HepG2 (cell line): ENCODE results near the gene PTPN14. TPM values are rescaled to one million over a fixed set of nuclear protein-coding genes. Genes with fewer than 3 reads are reported as not detected.
A peak's percentile ranks its signal among the peaks of the same experiment; 100 is the strongest.

Source experiments
- AGO1 ChIP-seq: fragments of 200-400 bp; formaldehyde crosslinking; IDR thresholded peaks from 2 replicates; pipeline ENCODE4 v1.6.1; 2017; ENCODE audit warnings: mild to moderate bottlenecking, low read depth, low read length, moderate library complexity; ENCODE audit not compliant: poor library complexity, severe bottlenecking
- ATM ChIP-seq: fragments of 450-650 bp; IDR thresholded peaks from 2 replicates; pipeline ENCODE4 v1.7.1; 2017; ENCODE audit warnings: mild to moderate bottlenecking, borderline replicate concordance
- CREM ChIP-seq, 2 experiments: sonication (generic) in 1 of 2; formaldehyde crosslinking in 1 of 2; IDR thresholded peaks; 2 replicates each; pipeline versions ENCODE4 v1.4.0 to v1.6.1; 2016 to 2020; ENCODE audit warnings: antibody characterized with exemption in 1 of 2, mild to moderate bottlenecking in 1 of 2, missing genetic modification reagents in 1 of 2
- FOXA1 ChIP-seq, 2 experiments: fragments of 450-650 bp in 1 of 2; sonication (generic) in 1 of 2; formaldehyde crosslinking in 1 of 2; IDR thresholded peaks; 2 replicates each; pipeline versions ENCODE4 v1.4.0 to v1.6.1; 2016 to 2020; ENCODE audit warnings: missing genetic modification reagents in 1 of 2
- FOXP1 ChIP-seq, 2 experiments: fragments of 450-650 bp in 1 of 2; IDR thresholded peaks; 2 replicates each; pipeline ENCODE4 v1.6.1; 2017 to 2018; ENCODE audit warnings: antibody characterized with exemption in 1 of 2
- HDAC6 ChIP-seq: fragments of 200-600 bp; sonication (generic); IDR thresholded peaks from 2 replicates; pipeline ENCODE4 v1.7.0; 2017; ENCODE audit warnings: mild to moderate bottlenecking, antibody characterized with exemption, low read length, low read depth
- HOXA5 ChIP-seq: sonication (generic); formaldehyde crosslinking; IDR thresholded peaks from 2 replicates; pipeline ENCODE4 v1.4.0; 2020; ENCODE audit warnings: missing genetic modification reagents
- HOXA7 ChIP-seq: sonication (generic); formaldehyde crosslinking; IDR thresholded peaks from 2 replicates; pipeline ENCODE4 v1.8.1; 2022; ENCODE audit warnings: mild to moderate bottlenecking, missing genetic modification reagents, moderate library complexity
- MXD4 ChIP-seq: IDR thresholded peaks from 2 replicates; pipeline ENCODE4 v1.6.1; 2016; ENCODE audit warnings: mild to moderate bottlenecking, missing biosample characterization, missing genetic modification reagents
- PHF21A ChIP-seq: sonication (generic); formaldehyde crosslinking; IDR thresholded peaks from 2 replicates; pipeline ENCODE4 v1.5.0; 2020; ENCODE audit warnings: mild to moderate bottlenecking, missing genetic modification reagents
- POLR2G ChIP-seq: fragments of 200-400 bp; formaldehyde crosslinking; IDR thresholded peaks from 2 replicates; pipeline ENCODE4 v1.6.1; 2018; ENCODE audit warnings: mild to moderate bottlenecking, low read depth, low read length, moderate library complexity
- SMAD1 ChIP-seq: sonication (generic); formaldehyde crosslinking; IDR thresholded peaks from 2 replicates; pipeline ENCODE4 v1.4.0; 2020; ENCODE audit warnings: missing genetic modification reagents, low read depth, mild to moderate bottlenecking, borderline replicate concordance
- STAG1 ChIP-seq: sonication (generic); formaldehyde crosslinking; IDR thresholded peaks from 2 replicates; pipeline ENCODE4 v1.4.0; 2020; ENCODE audit warnings: missing genetic modification reagents
- TFAP4 ChIP-seq: sonication (generic); IDR thresholded peaks from 2 replicates; pipeline ENCODE4 v1.6.1; 2016; ENCODE audit warnings: low read depth, borderline replicate concordance
- THYN1 ChIP-seq: sonication (generic); formaldehyde crosslinking; IDR thresholded peaks from 2 replicates; pipeline ENCODE4 v1.8.1; 2023; ENCODE audit warnings: low read depth, mild to moderate bottlenecking, moderate library complexity, missing genetic modification reagents, borderline replicate concordance
- ZBTB20 ChIP-seq: sonication (generic); formaldehyde crosslinking; IDR thresholded peaks from 2 replicates; pipeline ENCODE4 v1.8.1; 2023; ENCODE audit warnings: missing genetic modification reagents, low read depth, mild to moderate bottlenecking, borderline replicate concordance
- ZBTB26 ChIP-seq: IDR thresholded peaks from 2 replicates; pipeline ENCODE4 v1.6.1; 2016; ENCODE audit warnings: missing compliant biosample characterization, missing genetic modification reagents, borderline replicate concordance
- ZBTB3 ChIP-seq: sonication (generic); formaldehyde crosslinking; IDR thresholded peaks from 2 replicates; pipeline ENCODE4 v1.4.0; 2020; ENCODE audit warnings: low read depth, mild to moderate bottlenecking, moderate library complexity, missing genetic modification reagents, borderline replicate concordance
- ZBTB33 ChIP-seq: sonication (generic); formaldehyde crosslinking; IDR thresholded peaks from 2 replicates; pipeline ENCODE4 v1.4.0; 2020; ENCODE audit warnings: missing genetic modification reagents
- ZFP41 ChIP-seq: sonication (generic); formaldehyde crosslinking; IDR thresholded peaks from 2 replicates; pipeline ENCODE4 v1.4.0; 2020; ENCODE audit warnings: mild to moderate bottlenecking, missing genetic modification reagents, borderline replicate concordance
- ZMYM3 ChIP-seq: sonication (generic); formaldehyde crosslinking; IDR thresholded peaks from 2 replicates; pipeline ENCODE4 v1.5.1; 2020; ENCODE audit warnings: mild to moderate bottlenecking, missing genetic modification reagents
- ZNF225 ChIP-seq: sonication (generic); formaldehyde crosslinking; IDR thresholded peaks from 2 replicates; pipeline ENCODE4 v1.4.0; 2020; ENCODE audit warnings: mild to moderate bottlenecking, missing genetic modification reagents
- ZNF34 ChIP-seq: sonication (generic); formaldehyde crosslinking; IDR thresholded peaks from 2 replicates; pipeline ENCODE4 v1.4.0; 2020; ENCODE audit warnings: mild to moderate bottlenecking, missing genetic modification reagents, borderline replicate concordance
- ZNF432 ChIP-seq: sonication (generic); formaldehyde crosslinking; IDR thresholded peaks from 2 replicates; pipeline ENCODE4 v1.5.0; 2020; ENCODE audit warnings: missing genetic modification reagents, mild to moderate bottlenecking, borderline replicate concordance
- ZNF549 ChIP-seq: sonication (generic); formaldehyde crosslinking; IDR thresholded peaks from 2 replicates; pipeline ENCODE4 v1.5.0; 2020; ENCODE audit warnings: missing genetic modification reagents
- ZNF552 ChIP-seq: sonication (generic); formaldehyde crosslinking; IDR thresholded peaks from 2 replicates; pipeline ENCODE4 v1.9.0; 2022; ENCODE audit warnings: missing genetic modification reagents, mild to moderate bottlenecking, borderline replicate concordance
- ZNF766 ChIP-seq: sonication (generic); formaldehyde crosslinking; IDR thresholded peaks from 2 replicates; pipeline ENCODE4 v1.5.0; 2020; ENCODE audit warnings: missing genetic modification reagents, borderline replicate concordance
- ZNF879 ChIP-seq: sonication (generic); formaldehyde crosslinking; IDR thresholded peaks from 2 replicates; pipeline ENCODE4 v1.8.1; 2023; ENCODE audit warnings: missing genetic modification reagents
- polyA plus RNA-seq, 8 experiments: library from polyadenylated mRNA; depleted of rRNA in 3 of 8; stranded (reverse) in 7 of 8; unstranded in 1 of 8; fragments of >200 nt; fragmentation: Illumina TruSeq in 4 of 8; extraction: Trizol in 4 of 8; gene quantifications; 2 replicates each; pipeline versions ENCODE4 v1.2.1 to v1.2.3, GENCODE V29; 2011 to 2016; ENCODE audit warnings: low read depth in 4 of 8, missing spikeins in 1 of 8, mixed read lengths in 1 of 8; ENCODE audit not compliant: insufficient read depth in 1 of 8
- total RNA-seq, 5 experiments: library from RNA; depleted of rRNA; stranded (reverse); fragments of >200 nt; fragmentation: Illumina TruSeq; extraction: Trizol; gene quantifications; 2 replicates each; pipeline ENCODE4 v1.2.3, GENCODE V29; 2016; ENCODE audit warnings: low read depth in 1 of 5

PTPN14 gene
- total and polyA plus RNA-seq, 2 of the 13 experiments (the other 11 are each of a cell fraction or from before 2014, with no cell fraction given), result 3.9 to 4.7 TPM

- TF ChIP-seq CREM (IDR thresholded peaks at IDR 0.05) (no peak), CREM (CRISPR knock-in tag; IDR thresholded peaks at IDR 0.05) (no peak), SMAD1 (CRISPR knock-in tag) (no peak), ZNF225 (CRISPR knock-in tag) (no peak), ZNF552 (CRISPR knock-in tag) (no peak), HOXA7 (no peak), ATM (no peak), HDAC6 (no peak), STAG1 (no peak), FOXP1 (IDR thresholded peaks at IDR 0.05) (no peak), FOXP1 (CRISPR knock-in tag; IDR thresholded peaks at IDR 0.05) (peak; percentile 50; the same call in 1 of the 2 replicates), ZNF432 (CRISPR knock-in tag) (no peak), TFAP4 (no peak), ZMYM3 (CRISPR knock-in tag) (peak; percentile 81), ZNF879 (no peak), POLR2G (no peak), ZNF549 (no peak), ZBTB26 (CRISPR knock-in tag) (no peak), ZFP41 (CRISPR knock-in tag) (no peak), ZNF34 (CRISPR knock-in tag) (no peak), ZBTB20 (CRISPR knock-in tag) (peak; percentile 61; the same call in 1 of the 2 replicates), THYN1 (CRISPR knock-in tag) (no peak), HOXA5 (CRISPR knock-in tag) (no peak), MXD4 (no peak), PHF21A (CRISPR knock-in tag) (peak; percentile 58; the same call in 1 of the 2 replicates), ZBTB3 (CRISPR knock-in tag) (no peak), ZNF766 (no peak), AGO1 (no peak), ZBTB33 (CRISPR knock-in tag) (no peak), FOXA1 (IDR thresholded peaks at IDR 0.05) (no peak), FOXA1 (CRISPR knock-in tag; IDR thresholded peaks at IDR 0.05) (no peak)
These were observed 91.0 kb downstream of the PTPN14 start (continued) for GRCh38 chr1:214460304-214460916.
